Activated T-helper 2 cell treated with anti-CD3 and anti-CD28 coated beads, Interferon-gamma antibody, Interleukin-2, Interleukin-4, amounts not matched to agents 10 μg/mL and 5 μg/mL and 100 μg/mL, durations not matched to agents 14 hours and 24 hours and 36 hours (primary cell): ENCODE data around the gene GBE1. TPM values are rescaled to one million over a fixed set of nuclear protein-coding genes. Genes with fewer than 3 reads are reported as not detected.

Experiments used
- DNase-seq: peaks from one replicate; pipeline ENCODE4 v3.0.0; 2021; ENCODE audit warnings: low spot score
- H3K27ac Mint-ChIP-seq: one replicate; pipeline ENCODE4 v1.8.0; 2021; ENCODE audit warnings: mixed read lengths
- H3K27me3 Mint-ChIP-seq: one replicate; pipeline ENCODE4 v1.8.0; 2021; ENCODE audit warnings: low read depth, mixed read lengths
- H3K36me3 Mint-ChIP-seq: one replicate; pipeline ENCODE4 v1.8.0; 2021; ENCODE audit warnings: low read depth, mixed read lengths
- H3K4me1 Mint-ChIP-seq: one replicate; pipeline ENCODE4 v1.8.0; 2021; ENCODE audit warnings: low read depth, mixed read lengths
- H3K4me3 Mint-ChIP-seq: one replicate; pipeline ENCODE4 v1.8.0; 2021; ENCODE audit warnings: low read depth, mild to moderate bottlenecking, moderate library complexity, mixed read lengths
- H3K9me3 Mint-ChIP-seq: one replicate; pipeline ENCODE4 v1.8.0; 2021; ENCODE audit warnings: mixed read lengths
- intact Hi-C: fragments of 100-400 bp; cut with micrococcal nuclease; formaldehyde crosslinking; loops from one replicate; pipeline ENCODE4 v1.15.1; 2023
- total RNA-seq: library from RNA; stranded (reverse); gene quantifications from 2 replicates; pipeline ENCODE4 v1.2.3, GENCODE V29; 2022

The GBE1 gene
- total RNA-seq, 1 donor from 2014 or later, result 55.1 TPM

GRCh38 chr3:81572201-81572756 is 189.2 kb downstream of the GBE1 start:
- no peak overlapping the region for H3K27ac Mint-ChIP-seq
- intact Hi-C loops, result no loop called here
- H3K27me3 Mint-ChIP-seq, result no peaks in the 10 kb centered on the region
- H3K4me1 Mint-ChIP-seq, result peaks cover 3% of the 10 kb centered on the region
- no peaks in the 10 kb centered on the region for H3K9me3 Mint-ChIP-seq
- peaks cover 16% of the 10 kb centered on the region for H3K36me3 Mint-ChIP-seq
- no peak for DNase-seq
- H3K4me3 Mint-ChIP-seq, result no peak overlapping the region

DNA sequence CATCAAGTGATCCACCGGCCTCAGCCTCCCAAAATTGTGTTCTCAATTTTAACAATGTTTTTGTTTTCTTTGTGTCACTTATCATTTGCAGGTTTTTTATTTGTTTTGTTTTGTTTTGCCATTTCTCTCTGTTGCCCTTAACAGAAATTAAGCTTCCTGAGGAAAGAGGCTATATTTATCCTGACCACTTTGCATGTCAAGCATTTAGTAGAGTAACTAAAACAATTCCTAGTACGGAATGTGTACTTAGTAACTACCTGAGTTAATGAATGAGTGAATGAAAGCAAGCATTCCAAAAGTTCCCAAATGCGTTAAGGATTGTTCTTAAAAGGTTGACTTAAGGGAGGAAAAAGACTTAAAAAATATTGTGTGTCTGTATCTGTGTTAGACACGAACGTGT is 193.1 kb downstream of the GBE1 start:
- no peak for DNase-seq
- Mint-ChIP-seq H3K4me3 (no peak overlapping the region), H3K27me3 (no peaks in the 10 kb centered on the region), H3K9me3 (no peaks in the 10 kb centered on the region), H3K4me1 (peaks cover 3% of the 10 kb centered on the region), H3K27ac (no peak overlapping the region), H3K36me3 (peaks cover 24% of the 10 kb centered on the region)
- intact Hi-C loops, result no loop called here

- no peaks in the 10 kb centered on the region for H3K27me3 Mint-ChIP-seq
- H3K4me1 Mint-ChIP-seq, result no peaks in the 10 kb centered on the region
- H3K4me3 Mint-ChIP-seq, result no peak overlapping the region
- peaks cover 10% of the 10 kb centered on the region for H3K36me3 Mint-ChIP-seq
- intact Hi-C loops, result no loop called here
- DNase-seq, result no peak
- H3K9me3 Mint-ChIP-seq, result no peaks in the 10 kb centered on the region
- H3K27ac Mint-ChIP-seq, result no peak overlapping the region
These were observed 196.4 kb downstream of the GBE1 start for GRCh38 chr3:81565041-81565440.

DNA sequence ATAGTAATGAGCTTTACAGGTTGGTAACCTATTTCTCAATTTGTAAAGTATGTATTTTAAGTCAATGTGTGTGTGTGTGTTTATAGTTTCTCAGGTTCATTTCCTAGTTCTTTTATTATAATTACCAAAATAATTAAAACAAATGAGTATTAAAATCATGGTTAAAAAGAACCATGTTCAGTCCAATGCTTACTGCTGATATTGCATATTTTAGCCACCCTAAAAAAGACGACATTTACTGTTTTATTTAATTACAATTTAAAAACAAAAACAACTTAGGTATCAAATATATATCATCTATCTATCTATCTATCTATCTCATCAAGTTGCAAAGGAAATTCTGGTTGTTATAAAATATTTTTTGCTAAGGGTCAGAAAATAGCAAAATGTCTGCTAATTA is 203.3 kb downstream of the GBE1 start:
- Mint-ChIP-seq H3K36me3 (no peaks in the 10 kb centered on the region), H3K4me1 (peaks cover 3% of the 10 kb centered on the region), H3K27me3 (no peaks in the 10 kb centered on the region), H3K4me3 (no peak overlapping the region), H3K27ac (no peak overlapping the region), H3K9me3 (no peaks in the 10 kb centered on the region)
- intact Hi-C loops, result no loop called here
- no peak for DNase-seq

DNA sequence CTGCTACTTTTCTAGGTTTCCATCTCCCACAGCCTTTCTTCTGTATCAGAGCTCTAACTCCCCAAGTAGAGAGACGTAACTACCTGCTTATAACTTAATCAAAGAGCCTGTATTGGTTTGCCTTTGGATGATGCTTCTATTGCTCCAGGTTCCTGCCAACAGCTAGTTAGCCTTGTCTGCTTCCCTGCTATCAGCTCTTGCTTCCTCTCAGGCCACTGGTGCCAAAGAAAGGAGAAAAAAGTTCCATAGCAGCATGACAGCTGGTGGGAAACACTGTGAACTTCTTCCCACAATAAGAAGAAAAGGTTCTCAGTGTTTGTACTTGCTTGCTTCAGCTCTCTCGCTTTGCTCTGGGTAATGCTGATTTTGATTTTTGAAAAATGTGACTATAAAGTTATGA is 206.6 kb downstream of the GBE1 start:
- no peak for DNase-seq
- intact Hi-C loops, result no loop called here
- Mint-ChIP-seq H3K4me3 (no peak overlapping the region), H3K9me3 (peaks cover 10% of the 10 kb centered on the region), H3K4me1 (peaks cover 3% of the 10 kb centered on the region), H3K36me3 (peaks cover 9% of the 10 kb centered on the region), H3K27me3 (no peaks in the 10 kb centered on the region), H3K27ac (no peak overlapping the region)

- intact Hi-C loops, result no loop called here
- H3K36me3 Mint-ChIP-seq, result peaks cover 9% of the 10 kb centered on the region
These were observed 207.1 kb downstream of the GBE1 start for GRCh38 chr3:81554388-81554787.

DNA sequence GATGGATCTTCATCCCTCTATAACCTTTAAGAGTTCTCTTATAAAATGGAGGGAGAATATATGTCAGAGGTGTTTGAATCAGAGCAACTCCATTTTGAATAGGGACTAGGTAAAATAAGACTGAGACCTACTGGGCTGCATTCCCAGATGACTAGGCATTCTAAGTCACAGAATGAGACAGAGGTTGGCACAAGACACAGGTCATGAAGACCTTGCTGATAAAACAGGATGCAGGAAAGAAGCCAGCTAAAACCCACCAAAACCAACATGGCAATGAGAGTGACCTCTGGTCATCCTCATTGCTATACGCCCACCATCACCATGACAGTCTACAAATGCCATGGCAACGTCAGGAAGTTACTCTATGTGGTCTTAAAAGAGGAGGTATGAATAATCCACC is 211.0 kb downstream of the GBE1 start:
- intact Hi-C loops, result no loop called here
- Mint-ChIP-seq H3K4me3 (no peak overlapping the region), H3K27ac (no peak overlapping the region), H3K27me3 (no peaks in the 10 kb centered on the region), H3K9me3 (peaks cover 21% of the 10 kb centered on the region), H3K4me1 (peaks cover 3% of the 10 kb centered on the region), H3K36me3 (peaks cover 13% of the 10 kb centered on the region)
- DNase-seq, result no peak

More at GRCh38 chr3:81554388-81554787, 207.1 kb downstream of the GBE1 start:
- no peaks in the 10 kb centered on the region for H3K27me3 Mint-ChIP-seq
- peaks cover 3% of the 10 kb centered on the region for H3K4me1 Mint-ChIP-seq
- H3K9me3 Mint-ChIP-seq, result peaks cover 10% of the 10 kb centered on the region
- no peak for DNase-seq
- no peak overlapping the region for H3K27ac Mint-ChIP-seq
- H3K4me3 Mint-ChIP-seq, result no peak overlapping the region

GRCh38 chr3:81549831-81550230 is 211.6 kb downstream of the GBE1 start:
- H3K27me3 Mint-ChIP-seq, result no peaks in the 10 kb centered on the region
- no peak for DNase-seq
- H3K9me3 Mint-ChIP-seq, result peaks cover 21% of the 10 kb centered on the region
- no peak overlapping the region for H3K4me3 Mint-ChIP-seq
- intact Hi-C loops, result no loop called here
- H3K36me3 Mint-ChIP-seq, result peaks cover 13% of the 10 kb centered on the region
- H3K27ac Mint-ChIP-seq, result no peak overlapping the region
- peaks cover 3% of the 10 kb centered on the region for H3K4me1 Mint-ChIP-seq

DNA sequence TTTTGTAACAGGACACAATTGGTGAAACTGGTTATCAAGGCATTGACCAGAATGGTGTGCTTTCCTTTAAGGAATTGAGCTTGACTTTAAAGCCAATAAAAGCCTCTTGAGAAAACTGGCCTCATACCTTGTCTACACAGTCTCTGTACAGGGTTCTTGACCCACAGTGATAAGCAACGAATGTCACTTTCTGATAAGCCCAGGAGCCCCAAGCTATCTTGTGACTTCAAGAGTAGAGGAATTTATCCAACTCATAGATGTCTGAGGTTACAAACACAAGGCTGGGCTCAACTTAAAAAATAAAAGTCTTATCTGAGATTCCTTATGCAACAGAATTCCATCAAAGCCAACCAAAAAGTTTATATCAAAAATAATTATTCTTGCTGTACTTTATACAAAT is 212.1 kb downstream of the GBE1 start:
- no peak for DNase-seq
- Mint-ChIP-seq H3K36me3 (peaks cover 13% of the 10 kb centered on the region), H3K9me3 (peaks cover 21% of the 10 kb centered on the region), H3K27me3 (no peaks in the 10 kb centered on the region), H3K4me3 (no peak overlapping the region), H3K4me1 (no peaks in the 10 kb centered on the region), H3K27ac (no peak overlapping the region)
- intact Hi-C loops, result no loop called here

- H3K4me1 Mint-ChIP-seq, result no peaks in the 10 kb centered on the region
- H3K9me3 Mint-ChIP-seq, result peaks cover 17% of the 10 kb centered on the region
- H3K27ac Mint-ChIP-seq, result no peak overlapping the region
- no peak for DNase-seq
- H3K27me3 Mint-ChIP-seq, result no peaks in the 10 kb centered on the region
- intact Hi-C loops, result no loop called here
- peaks cover 4% of the 10 kb centered on the region for H3K36me3 Mint-ChIP-seq
- H3K4me3 Mint-ChIP-seq, result no peak overlapping the region
These were observed 215.9 kb downstream of the GBE1 start for GRCh38 chr3:81545572-81545971.

- DNase-seq, result no peak
- H3K9me3 Mint-ChIP-seq, result peaks cover 12% of the 10 kb centered on the region
- intact Hi-C loops, result no loop called here
- H3K4me1 Mint-ChIP-seq, result no peaks in the 10 kb centered on the region
- no peak overlapping the region for H3K27ac Mint-ChIP-seq
- H3K27me3 Mint-ChIP-seq, result no peaks in the 10 kb centered on the region
- peaks cover 4% of the 10 kb centered on the region for H3K36me3 Mint-ChIP-seq
- no peak overlapping the region for H3K4me3 Mint-ChIP-seq
These were observed 217.1 kb downstream of the GBE1 start for GRCh38 chr3:81544385-81544784.

GRCh38 chr3:81540787-81541186 is 220.7 kb downstream of the GBE1 start:
- Mint-ChIP-seq H3K27me3 (no peaks in the 10 kb centered on the region), H3K4me3 (no peak overlapping the region), H3K36me3 (peaks cover 5% of the 10 kb centered on the region), H3K9me3 (no peaks in the 10 kb centered on the region), H3K4me1 (no peaks in the 10 kb centered on the region), H3K27ac (no peak overlapping the region)
- intact Hi-C loops, result no loop called here
- DNase-seq, result no peak

DNA sequence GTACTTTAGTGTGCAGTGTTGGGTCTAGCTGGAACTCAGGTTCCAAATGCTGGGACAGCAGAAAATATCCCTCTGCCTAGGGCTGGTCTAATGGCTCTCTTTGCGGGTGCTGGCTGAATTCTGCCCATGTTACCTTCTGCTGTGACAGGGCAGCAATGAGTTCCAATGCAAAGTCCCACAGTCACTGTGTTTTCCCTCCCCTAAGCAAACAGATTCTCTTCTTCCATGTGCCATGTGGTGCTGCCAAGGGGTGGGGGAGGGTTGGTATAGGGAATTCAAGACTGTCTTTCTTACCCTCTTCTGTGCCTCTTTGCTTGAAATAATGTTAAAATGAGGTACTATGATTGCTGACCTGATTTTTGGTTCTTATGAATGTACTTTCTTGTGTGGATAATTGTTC is 229.6 kb downstream of the GBE1 start:
- Mint-ChIP-seq H3K4me1 (no peaks in the 10 kb centered on the region), H3K27me3 (no peaks in the 10 kb centered on the region), H3K9me3 (peaks cover 14% of the 10 kb centered on the region), H3K36me3 (peaks cover 48% of the 10 kb centered on the region), H3K4me3 (no peak overlapping the region), H3K27ac (no peak overlapping the region)
- DNase-seq, result no peak
- intact Hi-C loops, result no loop called here

DNA sequence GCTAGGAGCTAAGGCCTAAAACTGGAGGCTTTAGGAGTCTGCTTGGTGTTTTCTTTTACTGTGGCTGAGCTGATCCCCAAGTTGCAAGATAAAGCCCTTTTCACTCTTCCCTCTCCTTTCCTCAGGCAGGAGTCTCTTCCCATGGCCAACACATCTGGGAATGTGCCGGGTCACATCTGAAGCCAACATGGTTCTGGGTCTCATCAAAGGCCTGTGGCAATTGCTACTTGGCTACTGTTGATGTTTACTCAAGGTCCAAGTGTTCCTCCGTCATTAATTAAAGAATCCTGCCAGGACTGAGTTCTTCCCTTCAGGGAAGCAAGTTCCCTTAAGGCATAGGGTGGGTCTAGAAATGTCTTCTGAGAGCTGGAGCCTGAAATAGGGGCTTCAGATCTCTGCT is 230.2 kb downstream of the GBE1 start:
- H3K4me3 Mint-ChIP-seq, result no peak overlapping the region
- DNase-seq, result no peak
- no peak overlapping the region for H3K27ac Mint-ChIP-seq
- no peaks in the 10 kb centered on the region for H3K27me3 Mint-ChIP-seq
- H3K36me3 Mint-ChIP-seq, result peaks cover 47% of the 10 kb centered on the region
- H3K4me1 Mint-ChIP-seq, result no peaks in the 10 kb centered on the region
- peaks cover 15% of the 10 kb centered on the region for H3K9me3 Mint-ChIP-seq
- intact Hi-C loops, result no loop called here
